ENCODE data around the gene MYOF.

The MYOF gene

GRCh38 chr10:93463723-93464476, 18.2 kb downstream of the MYOF start:
- H3K27ac ChIP-seq (ENCODE audit: low read depth, low read length): peak overlapping the region; percentile 97
- no peak overlapping the region for H3K4me3 ChIP-seq (ENCODE audit: low read depth in 1 of 2, low read length in 2 of 2)
- H3K4me1 ChIP-seq (ENCODE audit: insufficient read depth, low read length): peaks cover 85% of the 10 kb centered on the region
- no peaks in the 10 kb centered on the region for H3K9me3 ChIP-seq (ENCODE audit: low read length)
- H3K9ac ChIP-seq (ENCODE audit: low read length): no peak overlapping the region
- H3K36me3 ChIP-seq (ENCODE audit: insufficient read depth, low read length): peaks cover 18% of the 10 kb centered on the region
- no peaks in the 10 kb centered on the region for H3K27me3 ChIP-seq (ENCODE audit: control insufficient read depth in 1 of 2, insufficient read depth in 2 of 2, low read length in 2 of 2)

GRCh38 chr10:93462881-93463280, 19.3 kb downstream of the MYOF start:
- H3K9ac ChIP-seq (ENCODE audit: low read length): no peak overlapping the region
- no peaks in the 10 kb centered on the region for H3K27me3 ChIP-seq (ENCODE audit: control insufficient read depth in 1 of 2, insufficient read depth in 2 of 2, low read length in 2 of 2)
- H3K9me3 ChIP-seq (ENCODE audit: low read length): no peaks in the 10 kb centered on the region
- peak overlapping the region; percentile 35 for H3K27ac ChIP-seq (ENCODE audit: low read depth, low read length)
- no peak overlapping the region for H3K4me3 ChIP-seq (ENCODE audit: low read depth in 1 of 2, low read length in 2 of 2)
- H3K36me3 ChIP-seq (ENCODE audit: insufficient read depth, low read length): peaks cover 8% of the 10 kb centered on the region
- peaks cover 86% of the 10 kb centered on the region for H3K4me1 ChIP-seq (ENCODE audit: insufficient read depth, low read length)

GRCh38 chr10:93462371-93462770, 19.8 kb downstream of the MYOF start:
- Histone ChIP-seq H3K36me3 (ENCODE audit: insufficient read depth, low read length) (peaks cover 6% of the 10 kb centered on the region), H3K4me1 (ENCODE audit: insufficient read depth, low read length) (peaks cover 89% of the 10 kb centered on the region), H3K27ac (ENCODE audit: low read depth, low read length) (peak overlapping the region; percentile 35)

GRCh38 chr10:93461807-93462178, 20.3 kb downstream of the MYOF start:
- H3K27me3 ChIP-seq (ENCODE audit: control insufficient read depth in 1 of 2, insufficient read depth in 2 of 2, low read length in 2 of 2): no peaks in the 10 kb centered on the region
- peaks cover 93% of the 10 kb centered on the region for H3K4me1 ChIP-seq (ENCODE audit: insufficient read depth, low read length)
- H3K9me3 ChIP-seq (ENCODE audit: low read length): no peaks in the 10 kb centered on the region
- H3K27ac ChIP-seq (ENCODE audit: low read depth, low read length): peak overlapping the region; percentile 67
- H3K4me3 ChIP-seq (ENCODE audit: low read depth in 1 of 2, low read length in 2 of 2): no peak overlapping the region
- H3K36me3 ChIP-seq (ENCODE audit: insufficient read depth, low read length): peaks cover 6% of the 10 kb centered on the region
- H3K9ac ChIP-seq (ENCODE audit: low read length): no peak overlapping the region

More at GRCh38 chr10:93462371-93462770, 19.8 kb downstream of the MYOF start:
- no peaks in the 10 kb centered on the region for H3K27me3 ChIP-seq (ENCODE audit: control insufficient read depth in 1 of 2, insufficient read depth in 2 of 2, low read length in 2 of 2)
- no peak overlapping the region for H3K9ac ChIP-seq (ENCODE audit: low read length)
- no peak overlapping the region for H3K4me3 ChIP-seq (ENCODE audit: low read depth in 1 of 2, low read length in 2 of 2)
- H3K9me3 ChIP-seq (ENCODE audit: low read length): no peaks in the 10 kb centered on the region

GRCh38 chr10:93461109-93461806, 20.9 kb downstream of the MYOF start:
- Histone ChIP-seq H3K27ac (ENCODE audit: low read depth, low read length) (peak overlapping the region; percentile 67), H3K4me3 (ENCODE audit: low read depth in 1 of 2, low read length in 2 of 2) (no peak overlapping the region), H3K36me3 (ENCODE audit: insufficient read depth, low read length) (peaks cover 6% of the 10 kb centered on the region), H3K4me1 (ENCODE audit: insufficient read depth, low read length) (peaks cover 88% of the 10 kb centered on the region), H3K9me3 (ENCODE audit: low read length) (no peaks in the 10 kb centered on the region), H3K9ac (ENCODE audit: low read length) (no peak overlapping the region), H3K27me3 (ENCODE audit: control insufficient read depth in 1 of 2, insufficient read depth in 2 of 2, low read length in 2 of 2) (no peaks in the 10 kb centered on the region)

GRCh38 chr10:93459466-93459865, 22.7 kb downstream of the MYOF start:
- H3K9ac ChIP-seq (ENCODE audit: low read length): peak overlapping the region; percentile 8

GRCh38 chr10:93458821-93459257, 23.3 kb downstream of the MYOF start:
- peaks cover 13% of the 10 kb centered on the region for H3K36me3 ChIP-seq (ENCODE audit: insufficient read depth, low read length)
- H3K27me3 ChIP-seq (ENCODE audit: control insufficient read depth in 1 of 2, insufficient read depth in 2 of 2, low read length in 2 of 2): no peaks in the 10 kb centered on the region
- H3K27ac ChIP-seq (ENCODE audit: low read depth, low read length): peak overlapping the region; percentile 88
- H3K9ac ChIP-seq (ENCODE audit: low read length): peak overlapping the region; percentile 8
- no peaks in the 10 kb centered on the region for H3K9me3 ChIP-seq (ENCODE audit: low read length)
- peaks cover 64% of the 10 kb centered on the region for H3K4me1 ChIP-seq (ENCODE audit: insufficient read depth, low read length)
- peak overlapping the region in 1 of 2 donors; percentile 32 for H3K4me3 ChIP-seq (ENCODE audit: low read depth in 1 of 2, low read length in 2 of 2)

More at GRCh38 chr10:93459466-93459865, 22.7 kb downstream of the MYOF start:
- Histone ChIP-seq H3K27me3 (ENCODE audit: control insufficient read depth in 1 of 2, insufficient read depth in 2 of 2, low read length in 2 of 2) (no peaks in the 10 kb centered on the region), H3K27ac (ENCODE audit: low read depth, low read length) (peak overlapping the region; percentile 88), H3K4me3 (ENCODE audit: low read depth in 1 of 2, low read length in 2 of 2) (peak overlapping the region in 1 of 2 donors; percentile 32), H3K36me3 (ENCODE audit: insufficient read depth, low read length) (peaks cover 8% of the 10 kb centered on the region), H3K9me3 (ENCODE audit: low read length) (no peaks in the 10 kb centered on the region), H3K4me1 (ENCODE audit: insufficient read depth, low read length) (peaks cover 70% of the 10 kb centered on the region)

GRCh38 chr10:93457511-93457910, 24.6 kb downstream of the MYOF start:
- H3K9ac ChIP-seq (ENCODE audit: low read length): no peak overlapping the region
- H3K36me3 ChIP-seq (ENCODE audit: insufficient read depth, low read length): peaks cover 13% of the 10 kb centered on the region
- no peak overlapping the region for H3K27ac ChIP-seq (ENCODE audit: low read depth, low read length)
- no peaks in the 10 kb centered on the region for H3K27me3 ChIP-seq (ENCODE audit: control insufficient read depth in 1 of 2, insufficient read depth in 2 of 2, low read length in 2 of 2)
- no peak overlapping the region for H3K4me3 ChIP-seq (ENCODE audit: low read depth in 1 of 2, low read length in 2 of 2)
- peaks cover 52% of the 10 kb centered on the region for H3K4me1 ChIP-seq (ENCODE audit: insufficient read depth, low read length)
- H3K9me3 ChIP-seq (ENCODE audit: low read length): no peaks in the 10 kb centered on the region

- Histone ChIP-seq H3K4me3 (ENCODE audit: low read depth in 1 of 2, low read length in 2 of 2) (no peak overlapping the region), H3K9ac (ENCODE audit: low read length) (no peak overlapping the region), H3K36me3 (ENCODE audit: insufficient read depth, low read length) (peaks cover 19% of the 10 kb centered on the region), H3K9me3 (ENCODE audit: low read length) (no peaks in the 10 kb centered on the region), H3K27me3 (ENCODE audit: control insufficient read depth in 1 of 2, insufficient read depth in 2 of 2, low read length in 2 of 2) (no peaks in the 10 kb centered on the region), H3K27ac (ENCODE audit: low read depth, low read length) (no peak overlapping the region), H3K4me1 (ENCODE audit: insufficient read depth, low read length) (peaks cover 41% of the 10 kb centered on the region)
These were observed 25.7 kb downstream of the MYOF start for GRCh38 chr10:93456480-93456879.

GRCh38 chr10:93454736-93455135, 27.4 kb downstream of the MYOF start:
- Histone ChIP-seq H3K27me3 (ENCODE audit: control insufficient read depth in 1 of 2, insufficient read depth in 2 of 2, low read length in 2 of 2) (no peaks in the 10 kb centered on the region), H3K9ac (ENCODE audit: low read length) (no peak overlapping the region), H3K9me3 (ENCODE audit: low read length) (no peaks in the 10 kb centered on the region), H3K4me3 (ENCODE audit: low read depth in 1 of 2, low read length in 2 of 2) (no peak overlapping the region), H3K36me3 (ENCODE audit: insufficient read depth, low read length) (peaks cover 23% of the 10 kb centered on the region), H3K4me1 (ENCODE audit: insufficient read depth, low read length) (peaks cover 28% of the 10 kb centered on the region), H3K27ac (ENCODE audit: low read depth, low read length) (no peak overlapping the region)

- H3K27ac ChIP-seq (ENCODE audit: low read depth, low read length): no peak overlapping the region
- H3K9me3 ChIP-seq (ENCODE audit: low read length): no peaks in the 10 kb centered on the region
- no peak overlapping the region for H3K9ac ChIP-seq (ENCODE audit: low read length)
- peaks cover 22% of the 10 kb centered on the region for H3K36me3 ChIP-seq (ENCODE audit: insufficient read depth, low read length)
- H3K4me3 ChIP-seq (ENCODE audit: low read depth in 1 of 2, low read length in 2 of 2): no peak overlapping the region
- no peaks in the 10 kb centered on the region for H3K27me3 ChIP-seq (ENCODE audit: control insufficient read depth in 1 of 2, insufficient read depth in 2 of 2, low read length in 2 of 2)
- H3K4me1 ChIP-seq (ENCODE audit: insufficient read depth, low read length): peaks cover 22% of the 10 kb centered on the region
These were observed 28.0 kb downstream of the MYOF start for GRCh38 chr10:93454146-93454545.
